ENCODE measurements around the gene ARL6IP5. TPM values are rescaled to one million over a fixed set of nuclear protein-coding genes. Genes with fewer than 3 reads are reported as not detected.

ARL6IP5 gene
- total RNA-seq, 1 experiment from 2014 or later: 16.9 TPM

DNA sequence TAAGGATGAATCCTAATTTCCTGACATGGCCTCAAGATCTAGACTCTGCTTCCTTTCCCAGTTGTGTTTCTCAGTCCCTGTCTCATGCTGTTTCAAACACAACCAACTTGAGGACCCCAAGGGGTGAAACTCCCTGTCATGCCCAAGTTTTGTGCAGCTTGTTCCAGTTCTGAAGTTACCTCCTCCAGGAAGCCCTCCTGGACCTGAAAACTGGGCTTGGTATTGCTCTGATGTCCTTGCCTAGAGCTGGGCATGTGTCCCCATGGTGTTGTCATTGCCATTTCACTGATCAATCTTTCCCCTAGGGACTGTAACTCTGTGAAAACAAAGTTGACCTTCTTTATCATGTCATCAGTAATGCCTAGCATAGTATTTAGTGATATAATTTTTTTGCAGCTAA, 43.8 kb downstream of the ARL6IP5 start:
- H2BK20ac ChIP-seq (ENCODE audit: low read depth, low read length, poor library complexity, severe bottlenecking): no peak overlapping the region
- peaks cover 0 to 3% of the 10 kb centered on the region in 2 experiments; a peak in 1 of 4 replicates for H3K4me1 Mint-ChIP-seq
- no peaks in the 10 kb centered on the region for H4K20me1 ChIP-seq (ENCODE audit: control insufficient read depth, insufficient read depth, insufficient read length)
- no peak overlapping the region for H3K27ac ChIP-seq (ENCODE audit: insufficient read length, low read depth, low read length)
- no peak overlapping the region for H3K14ac ChIP-seq (ENCODE audit: insufficient read depth, low read length)
- DNase-seq: no peak
- no peak overlapping the region for H3K4me3 Mint-ChIP-seq
- peaks cover 4% of the 10 kb centered on the region; the same call in 1 of the 2 replicates for H3K27me3 Mint-ChIP-seq (ENCODE audit: low read depth)
- no peaks in the 10 kb centered on the region for H3K9me3 ChIP-seq (ENCODE audit: control insufficient read depth, low read depth, low read length)
- TF ChIP-seq, protein P1, sequence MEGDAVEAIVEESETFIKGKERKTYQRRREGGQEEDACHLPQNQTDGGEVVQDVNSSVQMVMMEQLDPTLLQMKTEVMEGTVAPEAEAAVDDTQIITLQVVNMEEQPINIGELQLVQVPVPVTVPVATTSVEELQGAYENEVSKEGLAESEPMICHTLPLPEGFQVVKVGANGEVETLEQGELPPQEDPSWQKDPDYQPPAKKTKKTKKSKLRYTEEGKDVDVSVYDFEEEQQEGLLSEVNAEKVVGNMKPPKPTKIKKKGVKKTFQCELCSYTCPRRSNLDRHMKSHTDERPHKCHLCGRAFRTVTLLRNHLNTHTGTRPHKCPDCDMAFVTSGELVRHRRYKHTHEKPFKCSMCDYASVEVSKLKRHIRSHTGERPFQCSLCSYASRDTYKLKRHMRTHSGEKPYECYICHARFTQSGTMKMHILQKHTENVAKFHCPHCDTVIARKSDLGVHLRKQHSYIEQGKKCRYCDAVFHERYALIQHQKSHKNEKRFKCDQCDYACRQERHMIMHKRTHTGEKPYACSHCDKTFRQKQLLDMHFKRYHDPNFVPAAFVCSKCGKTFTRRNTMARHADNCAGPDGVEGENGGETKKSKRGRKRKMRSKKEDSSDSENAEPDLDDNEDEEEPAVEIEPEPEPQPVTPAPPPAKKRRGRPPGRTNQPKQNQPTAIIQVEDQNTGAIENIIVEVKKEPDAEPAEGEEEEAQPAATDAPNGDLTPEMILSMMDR (conservative IDR thresholded peaks at IDR 0.05): no peak
- H2BK12ac ChIP-seq (ENCODE audit: insufficient read length, low read depth, low read length): no peak overlapping the region
- no peak overlapping the region for H3K23ac ChIP-seq (ENCODE audit: insufficient read length, low read depth, low read length)
- H3K9me3 Mint-ChIP-seq: no peaks in the 10 kb centered on the region
- H2BK15ac ChIP-seq (ENCODE audit: low read depth, low read length): no peak overlapping the region
- H3K56ac ChIP-seq (ENCODE audit: insufficient read length, low read depth, low read length): no peak overlapping the region
- H3K36me3 Mint-ChIP-seq (ENCODE audit: insufficient read depth in 1 of 3, low read depth in 3 of 3): no peaks in the 10 kb centered on the region
- H4K5ac ChIP-seq (ENCODE audit: insufficient read length, low read depth, low read length): no peak overlapping the region
- no peak overlapping the region for H3K9ac ChIP-seq (ENCODE audit: extremely low read depth, insufficient read length, low read length)
- H2BK5ac ChIP-seq (ENCODE audit: insufficient read length, low read length): no peak overlapping the region
- H3T11ph ChIP-seq (ENCODE audit: low read length): no peak overlapping the region
- no peak overlapping the region for H4K8ac ChIP-seq (replicated peaks; ENCODE audit: insufficient read length, low read depth, low read length)
- H2AFZ ChIP-seq (ENCODE audit: low read length): no peak overlapping the region
- H3K23me2 ChIP-seq (ENCODE audit: insufficient read length, low read depth, low read length, poor library complexity, severe bottlenecking): no peaks in the 10 kb centered on the region
- H3K4ac ChIP-seq (ENCODE audit: low read depth, low read length): no peak overlapping the region
- no peaks in the 10 kb centered on the region; the same call in 1 of the 2 replicates for H3K4me1 ChIP-seq (ENCODE audit: insufficient read depth, low read length)
- H3K79me2 ChIP-seq (ENCODE audit: insufficient read depth, low read length): no peaks in the 10 kb centered on the region
- H3K27ac Mint-ChIP-seq: no peak overlapping the region; a peak in 1 of 7 replicates
- H3K4me2 ChIP-seq (ENCODE audit: insufficient read depth, insufficient read length, low read length): no peak overlapping the region
- no peak overlapping the region for H2AK5ac ChIP-seq (ENCODE audit: insufficient read length, low read length)
- no peak overlapping the region for H2BK120ac ChIP-seq (ENCODE audit: low read depth, low read length, poor library complexity, severe bottlenecking)
- no peak overlapping the region for H4K91ac ChIP-seq (ENCODE audit: insufficient read length, low read depth, low read length)
- no peaks in the 10 kb centered on the region for H3K27me3 ChIP-seq (ENCODE audit: insufficient read depth, low read length)
- H3K18ac ChIP-seq (ENCODE audit: insufficient read length, low read depth, low read length): no peak overlapping the region
- no peaks in the 10 kb centered on the region for H3K79me1 ChIP-seq (ENCODE audit: insufficient read depth, low read depth, low read length, poor library complexity, severe bottlenecking)

Measured in H9 (cell line).